ENCODE results near the gene TMEM271. TPM values are rescaled to one million over a fixed set of nuclear protein-coding genes. Genes with fewer than 3 reads are reported as not detected.
A peak's percentile ranks its signal among the peaks of the same experiment; 100 is the strongest.

The TMEM271 gene
- total RNA-seq, 1 experiment from 2014 or later: 5.4 TPM

DNA sequence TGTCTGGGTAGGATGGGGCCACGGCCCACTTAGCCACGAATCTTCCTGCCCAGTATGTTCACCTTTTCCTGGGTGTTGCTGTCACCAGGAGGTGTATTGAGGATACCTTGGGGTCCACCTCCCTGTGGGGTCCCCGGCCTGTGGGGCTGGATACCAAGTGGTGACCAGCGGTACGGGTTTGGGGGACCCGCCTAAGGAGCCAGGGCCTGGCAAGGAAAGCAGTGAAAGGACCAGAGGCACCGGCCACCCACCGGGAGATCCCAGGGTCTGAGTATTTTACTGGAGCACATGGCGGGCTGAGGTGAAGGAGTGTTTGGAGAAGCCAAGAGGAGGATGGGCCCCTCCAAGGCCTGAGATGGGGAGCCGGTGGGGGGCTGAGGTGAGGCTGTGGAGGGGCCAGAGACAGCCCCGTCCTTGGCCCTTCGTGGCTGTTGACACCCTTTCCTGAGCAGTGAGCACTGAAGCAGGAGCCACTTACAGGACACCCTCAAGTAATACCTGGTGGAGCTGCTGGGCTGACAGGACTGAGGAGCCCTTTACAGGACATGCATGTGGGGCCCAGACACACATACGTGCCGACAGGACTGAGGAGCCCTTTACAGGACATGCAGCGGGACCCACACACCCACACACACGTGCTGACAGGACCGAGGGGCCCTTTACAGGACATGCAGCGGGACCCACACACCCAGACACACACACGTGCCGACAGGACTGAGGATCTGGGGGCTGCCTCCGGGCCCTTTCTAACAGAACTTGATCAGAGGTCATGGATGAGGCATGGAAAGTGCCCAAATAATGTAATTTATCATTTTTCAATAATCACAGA, 38.4 kb downstream of the TMEM271 start:
- DNase-seq (ENCODE audit: low spot score): no peak
- in situ Hi-C loops (cut with HindIII; ENCODE audit: low sequenced_read_pairs): no loop called here

DNA sequence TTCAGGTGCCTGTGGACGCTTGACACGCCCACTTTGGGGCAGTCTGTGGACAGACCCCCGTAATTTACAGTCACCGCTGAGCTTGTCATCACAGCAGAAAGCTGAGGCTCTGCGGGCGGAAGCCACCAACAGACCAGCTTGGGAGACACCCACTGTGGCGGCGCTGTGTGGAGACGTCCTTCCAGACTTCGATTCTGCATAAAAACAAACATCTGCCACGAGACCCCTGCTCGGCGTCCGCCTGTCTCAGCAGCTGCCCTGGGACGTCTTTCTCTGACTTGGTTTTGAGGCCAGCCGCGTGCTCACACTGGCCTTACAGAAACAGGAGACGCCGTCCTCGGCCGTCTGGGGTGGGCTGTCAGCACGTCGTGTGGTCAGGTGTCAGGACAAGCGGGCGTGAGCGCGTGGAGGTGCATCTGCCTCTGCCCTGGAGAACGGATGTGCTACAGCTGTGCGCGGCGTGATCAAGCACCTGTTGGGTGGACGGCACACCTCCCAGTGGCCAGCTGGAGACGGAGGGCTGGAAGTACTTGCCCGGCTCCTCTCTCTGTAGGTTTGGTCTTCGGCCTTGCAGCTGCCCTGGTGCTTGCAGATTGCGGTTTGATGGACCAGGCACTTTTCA, 39.6 kb downstream of the TMEM271 start:
- DNase-seq (ENCODE audit: low spot score): no peak
- in situ Hi-C loops (cut with HindIII; ENCODE audit: low sequenced_read_pairs): no loop called here

DNA sequence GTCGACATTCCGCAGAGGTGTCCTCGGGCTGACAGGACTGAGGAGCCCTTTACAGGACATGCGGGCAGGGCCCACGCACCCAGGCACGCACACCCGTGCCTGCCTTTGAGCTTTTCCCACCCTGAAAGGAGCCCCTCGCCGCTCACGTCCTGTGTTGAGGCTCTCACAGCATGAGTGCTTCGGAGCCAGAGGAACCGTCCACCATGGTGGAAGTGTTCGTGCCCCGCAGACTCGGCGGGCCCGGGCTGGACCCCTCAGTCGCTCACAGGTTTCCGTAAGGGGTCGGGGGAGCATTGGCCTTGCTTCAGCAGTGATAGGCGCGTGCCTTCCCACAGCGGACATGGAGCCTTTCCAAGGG, 40.2 kb downstream of the TMEM271 start:
- no peak for DNase-seq (ENCODE audit: low spot score)
- in situ Hi-C loops (cut with HindIII; ENCODE audit: low sequenced_read_pairs): no loop called here

DNA sequence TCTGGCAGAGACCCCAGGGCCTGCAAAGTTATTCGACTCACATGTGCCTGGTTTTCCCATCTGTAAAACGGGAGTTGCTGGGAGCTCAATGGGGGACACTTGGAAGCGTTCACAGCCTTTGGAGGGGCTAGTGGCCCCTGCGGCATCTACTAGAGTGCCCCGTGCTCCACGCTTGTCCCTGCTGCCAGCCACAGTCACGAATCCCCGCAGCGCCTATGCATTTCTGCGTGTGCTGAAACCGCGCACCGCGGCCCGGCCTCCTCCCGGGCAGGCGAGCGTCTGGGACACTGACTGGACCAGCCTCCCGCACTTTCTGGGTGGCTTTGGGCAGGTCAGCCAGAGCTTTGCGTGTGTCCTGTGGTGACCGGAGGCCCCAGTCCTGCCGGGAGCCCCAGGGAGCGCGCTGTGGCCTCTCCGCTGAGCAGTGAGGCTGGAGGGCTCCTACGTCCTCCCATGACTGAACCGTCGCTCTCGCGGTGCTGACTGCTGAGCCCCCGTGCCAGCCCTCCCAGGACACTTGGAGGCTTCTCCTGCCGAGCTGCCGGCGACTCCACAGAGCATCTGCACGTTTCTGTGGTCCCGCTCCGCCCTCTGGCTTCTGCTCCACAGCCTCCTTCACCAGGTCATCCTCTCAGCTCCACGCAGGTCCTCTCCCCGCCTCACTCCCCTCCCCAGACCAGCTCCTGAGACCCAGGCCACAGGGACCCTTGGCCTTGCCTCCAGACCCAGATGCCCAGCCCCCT, 40.7 kb downstream of the TMEM271 start:
- in situ Hi-C loops (cut with HindIII; ENCODE audit: low sequenced_read_pairs): no loop called here
- DNase-seq (ENCODE audit: low spot score): no peak

DNA sequence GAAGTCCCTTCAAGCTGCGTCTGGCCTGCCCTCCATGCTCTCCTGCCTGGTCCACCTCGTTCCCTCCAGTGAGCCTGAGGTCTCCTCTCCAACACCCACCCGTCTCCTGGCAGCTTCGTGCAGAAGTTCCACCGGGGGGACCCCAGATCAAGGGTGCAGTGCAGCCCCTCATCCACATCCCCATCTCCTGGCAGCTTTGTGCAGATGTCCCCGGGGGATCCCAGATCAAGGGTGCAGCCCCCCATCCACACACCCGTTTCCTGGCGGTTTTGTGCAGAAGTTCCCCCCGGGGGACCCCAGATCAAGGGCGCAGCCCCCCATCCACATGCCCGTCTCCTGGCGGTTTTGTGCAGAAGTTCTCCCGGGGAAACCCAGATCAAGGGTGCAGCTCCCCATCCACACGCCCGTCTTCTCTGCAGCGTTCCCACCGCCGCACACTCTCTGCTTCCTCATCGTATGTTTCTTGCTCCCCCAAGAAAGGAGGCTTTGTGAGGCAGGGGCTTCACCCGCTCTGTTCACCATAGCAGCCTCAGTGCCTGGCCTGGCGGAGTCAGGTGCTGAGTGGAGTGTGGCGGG, 41.4 kb downstream of the TMEM271 start:
- in situ Hi-C loops (cut with HindIII; ENCODE audit: low sequenced_read_pairs): no loop called here
- DNase-seq (ENCODE audit: low spot score): no peak

DNA sequence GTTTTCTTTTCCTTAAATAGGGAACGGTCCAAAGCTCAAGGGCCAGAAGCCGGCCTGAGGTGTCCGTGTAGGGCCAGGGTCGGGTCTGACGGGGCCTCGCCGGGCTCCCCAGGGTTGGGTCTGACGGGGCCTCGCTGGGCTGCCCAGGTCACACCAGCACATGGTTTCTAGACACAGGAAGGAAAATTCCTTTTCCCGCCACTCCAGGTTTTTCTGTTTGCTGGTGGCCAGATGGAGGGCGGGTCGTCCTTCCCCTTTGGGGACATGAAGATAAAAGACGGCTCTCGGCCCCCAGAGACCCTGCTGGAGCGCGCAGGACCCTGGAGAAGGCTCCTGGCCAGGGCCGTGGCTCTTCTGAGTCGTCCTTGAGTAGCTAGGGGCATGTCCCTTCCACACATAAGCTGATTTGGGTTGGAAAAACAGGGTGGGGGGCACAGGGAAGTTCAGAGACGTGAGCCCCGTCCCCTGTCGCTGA, 42.0 kb downstream of the TMEM271 start:
- no peak for DNase-seq (ENCODE audit: low spot score)
- in situ Hi-C loops (cut with HindIII; ENCODE audit: low sequenced_read_pairs): no loop called here

DNA sequence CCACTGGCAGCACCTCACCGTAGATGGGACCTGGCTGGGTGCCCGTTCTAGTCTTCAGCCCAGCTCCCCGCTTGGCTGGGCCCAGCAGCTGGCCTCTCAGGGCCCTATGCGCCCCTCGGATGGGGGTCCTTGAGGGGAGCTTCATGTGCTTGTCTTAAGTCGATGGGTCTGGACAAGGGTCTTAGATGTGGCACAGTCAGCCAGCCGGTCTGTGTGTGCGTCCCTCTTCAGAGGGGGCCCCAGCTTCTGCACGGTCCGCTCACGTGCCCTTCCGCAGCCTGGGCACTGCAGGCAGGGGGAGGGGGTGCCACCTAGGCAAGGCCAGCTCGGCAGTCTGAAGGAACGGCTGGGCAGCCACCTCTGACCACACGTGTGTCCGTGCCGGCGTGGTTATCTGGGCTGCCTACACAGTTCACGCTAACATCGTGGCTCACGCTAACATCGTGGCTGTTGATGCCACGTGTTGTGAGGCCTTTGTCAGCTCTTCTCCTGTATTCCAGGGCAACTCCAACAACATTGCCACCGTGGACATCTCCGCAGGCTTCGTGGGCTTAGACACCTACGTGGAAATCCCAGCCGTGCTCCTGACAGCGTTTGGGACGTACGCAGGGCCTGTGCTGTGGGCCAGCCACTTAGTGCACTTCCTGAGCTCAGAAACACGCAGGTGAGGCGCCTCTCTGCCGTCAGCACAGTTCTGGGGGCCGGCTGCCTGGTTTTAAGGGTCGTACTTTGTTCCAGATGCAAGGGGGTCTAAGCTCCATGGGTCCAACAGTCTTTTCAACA, 42.6 kb downstream of the TMEM271 start:
- no peak for DNase-seq (ENCODE audit: low spot score)
- in situ Hi-C loops (cut with HindIII; ENCODE audit: low sequenced_read_pairs): no loop called here

DNA sequence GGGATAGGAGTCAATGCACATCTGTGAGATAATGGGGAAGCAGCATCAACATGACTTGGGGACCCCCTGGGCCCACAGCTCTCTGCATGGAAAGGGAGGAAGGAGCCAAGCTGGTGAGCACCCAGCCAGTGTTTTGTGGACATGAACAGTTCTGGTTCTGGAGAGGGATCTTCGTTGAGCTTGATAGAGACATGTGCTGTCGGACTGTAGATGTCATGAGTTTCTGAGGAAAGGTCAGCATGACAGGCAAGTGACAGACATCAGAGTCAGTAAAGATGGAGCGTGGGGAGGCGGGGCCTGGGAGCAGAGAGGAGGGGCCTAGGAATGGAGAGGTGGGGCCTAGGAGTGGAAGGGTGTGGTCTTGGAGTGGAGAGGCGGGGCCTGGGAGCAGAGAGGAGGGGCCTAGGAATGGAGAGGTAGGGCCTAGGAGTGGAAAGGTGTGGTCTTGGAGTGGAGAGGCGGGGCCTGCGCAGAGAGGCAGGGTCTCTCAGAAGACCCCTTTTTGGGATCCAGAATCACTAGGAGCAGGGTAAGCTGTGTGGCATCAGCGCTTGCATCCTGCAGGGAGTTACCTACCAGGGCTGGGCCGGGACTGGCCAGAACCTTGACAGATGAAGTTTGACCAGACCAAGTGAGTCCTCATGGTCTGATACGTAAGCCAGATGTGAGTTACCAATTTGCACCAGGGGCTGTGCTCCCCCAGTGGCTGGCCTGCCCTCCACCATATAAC, 43.3 kb downstream of the TMEM271 start:
- no peak for DNase-seq (ENCODE audit: low spot score)

DNA sequence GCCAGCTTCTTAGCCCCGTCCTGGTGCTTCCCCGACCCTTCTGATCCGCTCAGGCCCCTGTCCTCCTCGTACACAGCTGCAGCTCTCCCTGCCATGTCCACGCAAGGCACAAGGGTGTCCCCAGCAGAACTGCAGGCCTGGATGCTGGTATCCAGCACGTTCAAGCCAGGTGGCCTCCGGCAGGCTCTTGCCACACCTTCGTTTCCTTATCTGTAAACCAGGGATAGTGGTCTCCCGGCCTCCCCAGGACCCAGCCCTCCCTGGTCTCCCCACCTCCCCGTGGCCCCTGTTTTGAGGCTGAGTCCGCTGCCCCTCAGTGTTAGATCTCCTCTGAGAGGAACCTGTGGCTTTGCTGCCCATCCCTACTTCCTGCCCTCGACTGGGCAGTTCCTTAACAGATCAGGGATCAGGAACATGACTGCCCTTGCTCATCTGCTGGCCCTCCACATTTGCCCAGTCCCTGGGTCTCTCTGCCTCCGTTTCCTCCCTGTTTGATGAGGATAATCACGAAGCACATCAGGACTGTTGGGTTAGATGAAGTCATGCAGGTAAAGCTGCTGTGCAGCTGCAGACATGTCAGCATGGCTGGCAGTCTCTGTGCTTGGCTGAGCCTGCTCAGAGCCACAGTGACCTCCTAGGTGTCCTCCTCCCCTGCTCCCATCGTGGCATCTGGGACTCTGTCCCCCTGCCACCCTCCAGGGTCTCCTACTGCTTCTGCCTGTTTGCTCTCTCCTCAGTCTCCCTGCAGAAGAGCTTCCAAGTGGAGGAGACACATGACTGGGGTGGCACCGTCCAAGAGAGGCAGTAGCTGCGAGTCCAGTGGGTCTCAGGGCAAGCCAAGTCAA, 44.2 kb downstream of the TMEM271 start:
- in situ Hi-C loops (cut with HindIII; ENCODE audit: low sequenced_read_pairs): no loop called here
- DNase-seq (ENCODE audit: low spot score): no peak

More for the DNA sequence above, 43.3 kb downstream of the TMEM271 start:
- in situ Hi-C loops (cut with HindIII; ENCODE audit: low sequenced_read_pairs): no loop called here

DNA sequence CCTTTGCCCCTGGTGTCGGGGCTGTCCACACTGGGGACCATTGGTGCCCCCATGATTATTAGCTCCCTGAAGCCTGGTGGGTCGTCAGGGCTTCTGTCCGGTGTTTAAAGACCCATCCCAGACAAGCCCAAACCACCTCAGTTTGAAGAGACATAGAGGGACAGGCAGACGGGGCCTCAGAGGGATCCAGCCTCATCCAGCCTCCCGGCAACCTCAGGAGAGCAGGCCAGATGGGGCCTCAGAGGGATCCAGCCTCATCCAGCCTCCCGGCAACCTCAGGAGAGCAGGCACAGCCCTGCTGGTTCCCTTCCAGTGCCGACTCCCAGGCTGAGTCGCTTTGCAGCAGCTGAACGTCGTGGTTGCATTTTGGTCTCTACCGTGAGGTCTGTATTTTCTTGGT, 45.0 kb downstream of the TMEM271 start:
- in situ Hi-C loops (cut with HindIII; ENCODE audit: low sequenced_read_pairs): no loop called here
- no peak for DNase-seq (ENCODE audit: low spot score)

DNA sequence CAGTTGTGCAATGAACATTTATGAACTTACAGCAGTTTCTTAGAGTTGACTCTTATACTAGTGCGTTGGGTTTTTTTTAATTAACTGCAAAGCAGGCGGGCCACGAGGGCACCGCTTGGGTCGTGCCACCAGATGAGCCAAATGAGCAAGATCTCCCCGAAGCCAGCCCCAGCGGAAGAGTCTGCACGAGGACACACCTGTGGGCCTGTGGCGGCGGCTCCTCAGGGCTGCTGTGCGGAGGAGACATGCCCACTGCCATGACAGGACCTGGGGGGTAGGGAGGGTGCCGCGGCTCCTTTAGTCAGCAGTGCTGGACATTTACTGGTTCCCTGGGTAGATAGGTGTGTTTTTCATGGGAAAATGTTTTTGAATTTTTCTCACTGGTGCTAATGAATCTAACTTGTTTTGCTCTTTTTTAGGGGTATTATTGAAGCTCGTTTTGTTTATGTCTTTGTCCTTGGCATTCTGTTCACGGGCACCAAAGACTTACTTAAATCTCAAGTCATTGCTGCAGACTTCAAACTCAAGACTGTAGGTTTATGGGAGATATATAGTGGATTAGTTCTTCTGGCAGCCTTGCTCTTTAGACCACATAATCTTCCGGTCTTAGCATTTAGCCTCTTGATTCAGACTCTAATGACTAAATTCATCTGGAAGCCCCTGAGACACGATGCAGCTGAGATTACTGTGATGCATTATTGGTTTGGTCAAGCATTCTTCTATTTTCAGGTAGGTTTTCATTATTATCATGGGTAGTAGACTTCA, 45.9 kb downstream of the TMEM271 start:
- no peak for DNase-seq (ENCODE audit: low spot score)
- in situ Hi-C loops (cut with HindIII; ENCODE audit: low sequenced_read_pairs): no loop called here

DNA sequence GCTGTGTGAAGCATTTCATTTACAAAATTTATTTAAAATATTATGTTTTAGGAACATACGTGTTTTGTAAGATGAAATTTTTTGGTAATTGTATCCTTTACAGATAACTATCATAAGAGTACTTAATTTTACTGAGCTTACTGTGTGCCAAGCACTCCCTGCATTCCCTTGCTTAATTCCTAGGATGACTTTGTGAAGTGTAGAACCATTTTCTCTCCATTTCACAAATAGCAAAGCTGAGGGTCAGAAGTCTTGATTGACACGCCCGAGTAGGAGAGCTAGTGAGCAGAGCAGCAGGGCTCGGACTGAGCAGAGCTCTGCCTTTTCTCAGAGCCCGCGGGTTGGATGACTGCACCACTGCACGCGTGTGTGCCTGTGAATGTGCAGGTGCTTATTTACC, 46.5 kb downstream of the TMEM271 start:
- in situ Hi-C loops (cut with HindIII; ENCODE audit: low sequenced_read_pairs): no loop called here

DNA sequence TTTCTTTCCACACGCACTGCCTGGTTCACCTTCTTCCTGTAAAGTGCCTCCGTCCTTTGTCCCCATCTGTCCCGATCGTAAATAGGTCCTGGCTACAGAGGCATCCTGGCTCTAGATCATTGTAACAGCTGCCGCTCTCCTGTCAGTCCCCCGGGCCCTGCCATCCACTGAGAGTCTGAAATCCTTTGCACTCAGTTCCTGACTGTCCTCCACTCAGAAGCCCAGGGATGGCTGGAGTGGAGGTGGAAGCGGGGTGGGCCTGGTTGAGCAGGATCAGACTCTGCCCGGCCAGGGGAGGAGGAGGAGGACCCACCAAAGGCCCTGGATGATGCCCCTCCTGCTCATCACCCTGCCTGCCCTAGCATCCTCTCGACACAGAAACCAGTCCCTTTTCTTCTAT, 47.3 kb downstream of the TMEM271 start:
- peak; percentile 12 for DNase-seq (ENCODE audit: low spot score)
- in situ Hi-C loops (cut with HindIII; ENCODE audit: low sequenced_read_pairs): no loop called here

More for the DNA sequence above, 46.5 kb downstream of the TMEM271 start:
- no peak for DNase-seq (ENCODE audit: low spot score)

DNA sequence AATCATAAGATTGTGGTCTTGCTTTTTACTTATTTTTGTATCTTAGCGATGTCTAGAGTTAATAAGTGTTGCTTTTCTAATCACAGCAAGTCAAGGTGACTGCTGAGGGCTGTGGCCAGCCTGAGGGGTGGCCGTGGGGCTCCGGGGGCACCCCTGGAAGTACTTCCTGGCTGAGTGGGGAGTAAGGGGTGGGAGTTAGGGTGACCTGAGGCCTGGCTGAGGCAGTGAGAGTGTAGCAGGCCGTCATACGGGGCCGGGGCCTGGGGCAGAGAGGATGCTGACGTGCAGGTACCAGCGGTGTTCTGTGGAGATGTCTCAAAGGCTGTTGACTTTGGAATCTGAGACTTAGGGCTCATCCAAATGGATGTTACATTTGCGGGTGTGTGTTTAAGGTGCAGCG, 47.8 kb downstream of the TMEM271 start:
- DNase-seq (ENCODE audit: low spot score): no peak
- in situ Hi-C loops (cut with HindIII; ENCODE audit: low sequenced_read_pairs): no loop called here

DNA sequence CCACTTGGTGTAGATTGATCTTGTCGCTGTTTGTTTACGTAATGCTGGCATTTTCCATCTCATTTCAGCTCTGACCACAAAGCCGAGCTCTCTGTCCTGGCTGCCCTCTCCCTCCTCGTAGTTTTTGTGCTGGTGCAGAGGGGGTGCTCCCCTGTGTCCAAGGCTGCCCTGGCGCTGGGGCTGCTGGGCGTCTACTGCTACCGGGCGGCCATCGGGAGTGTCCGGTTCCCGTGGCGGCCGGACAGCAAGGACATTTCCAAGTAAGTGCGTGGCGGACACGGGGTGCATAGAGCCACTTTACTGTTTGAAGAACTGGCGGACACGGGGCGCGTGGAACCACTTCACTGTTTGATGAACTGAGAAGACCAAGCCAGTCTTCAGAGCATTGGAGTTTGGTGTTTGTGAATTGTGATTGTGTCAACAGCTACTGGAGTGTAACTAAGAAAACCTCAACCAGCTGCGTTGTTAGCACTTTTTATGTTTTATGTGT, 49.1 kb downstream of the TMEM271 start:
- DNase-seq (ENCODE audit: low spot score): no peak
- in situ Hi-C loops (cut with HindIII; ENCODE audit: low sequenced_read_pairs): no loop called here

DNA sequence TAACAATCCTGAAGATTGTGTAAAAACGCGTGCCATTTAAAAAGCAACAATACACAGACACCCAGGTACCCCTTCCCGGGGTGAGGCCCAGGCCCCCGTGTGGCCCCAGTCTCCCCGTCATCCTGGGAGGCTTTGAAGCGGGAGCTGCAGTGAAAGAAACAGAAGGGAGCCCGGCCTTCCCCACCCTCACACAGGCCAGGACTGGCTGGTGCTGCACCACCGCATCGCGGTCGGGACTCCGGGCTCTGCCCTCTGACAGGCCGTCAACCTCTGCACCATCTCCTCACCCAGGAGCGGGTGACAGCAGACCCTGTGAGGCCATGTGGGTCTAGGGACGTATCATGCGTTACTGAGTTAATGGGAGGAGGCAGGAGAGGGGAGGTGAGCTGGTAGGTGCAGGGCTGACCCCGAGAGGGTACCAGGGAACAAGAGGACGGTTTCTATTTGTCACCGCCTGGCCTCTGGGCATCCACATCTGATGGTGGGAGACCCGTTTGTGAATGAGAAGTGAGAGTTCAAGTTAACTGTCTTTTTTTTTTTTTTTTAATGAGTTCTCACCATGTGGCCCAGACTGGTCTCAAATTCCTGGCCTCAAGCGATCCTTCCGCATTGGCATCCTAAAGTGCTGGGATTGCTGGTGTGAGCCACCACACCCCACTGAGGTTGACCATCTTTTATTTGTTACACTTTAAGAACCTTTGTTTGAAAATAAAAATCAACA, 49.7 kb downstream of the TMEM271 start:
- no peak for DNase-seq (ENCODE audit: low spot score)
- in situ Hi-C loops (cut with HindIII; ENCODE audit: low sequenced_read_pairs): no loop called here

Measured in G401 (cell line).